GM19395 (cell line): ENCODE results near the gene PPP1R15A.
"Not testable (repeated sequence)": the region's sequence is repeated elsewhere in the genome, so short reads cannot be mapped to it uniquely, and the experiment has no call there.

Experiments
- ATAC-seq: cut with Tn5 transposase; IDR thresholded peaks from one replicate; pipeline ENCODE4 v1.9.1; 2021; ENCODE audit warnings: mild to moderate bottlenecking, moderate library complexity; ENCODE audit not compliant: unreplicated experiment

PPP1R15A gene

GRCh38 chr19:48872182-48872883 is at the start of gene PPP1R15A:
Gene PPP1R15A, plus strand, starts transcription at chr19:48872421. Its CDS starts 813 bp downstream, at chr19:48873234.
- peak; percentile 46 for ATAC-seq

GRCh38 chr19:48822514-48822913 is 49.7 kb upstream of the PPP1R15A start:
- no peak for ATAC-seq

DNA sequence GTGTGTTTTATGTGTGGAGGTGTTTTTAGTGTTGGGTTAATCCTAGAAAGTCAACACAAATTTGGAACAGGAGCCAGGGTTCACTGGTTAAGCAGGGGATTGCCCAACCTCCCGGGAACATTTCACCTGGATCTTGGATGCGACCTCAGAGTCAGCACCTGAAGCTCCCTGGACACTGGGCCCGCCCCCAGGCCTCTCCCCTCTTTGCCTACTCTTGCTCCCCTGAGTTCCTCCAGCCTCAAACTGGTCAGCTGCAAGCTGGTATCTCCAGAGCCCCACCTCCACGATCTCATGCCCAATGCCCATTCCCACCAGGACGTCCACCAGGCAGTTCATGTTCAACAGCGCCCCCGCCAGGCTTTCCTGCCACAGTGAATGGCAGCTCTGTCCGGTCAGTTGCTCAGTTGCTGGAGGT is 45.6 kb upstream of the PPP1R15A start:
- no peak for ATAC-seq

DNA sequence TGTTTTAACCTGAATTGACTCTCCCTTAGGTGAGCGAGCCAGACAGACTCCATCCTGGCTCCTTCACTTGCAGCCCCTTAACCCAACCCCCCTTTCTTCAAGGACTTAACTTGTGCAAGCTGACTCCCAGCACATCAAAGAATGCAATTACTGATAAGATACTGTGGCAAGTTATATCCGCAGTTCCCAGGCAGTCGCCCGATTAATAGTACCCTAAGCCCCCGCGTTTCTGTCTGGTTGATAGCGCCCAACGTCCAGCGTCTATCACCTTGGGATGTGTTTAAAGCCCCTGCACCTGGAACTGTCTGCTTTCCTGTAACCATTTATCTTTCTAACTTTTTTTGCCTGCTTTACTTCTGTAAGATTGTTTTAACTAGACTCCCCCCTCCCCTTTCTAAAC is 42.1 kb upstream of the PPP1R15A start:
- ATAC-seq, result no peak

- ATAC-seq, result no peak
Measured at GRCh38 chr19:48830965-48831364, 41.3 kb upstream of the PPP1R15A start.

GRCh38 chr19:48833049-48833448 is 39.2 kb upstream of the PPP1R15A start:
- no peak for ATAC-seq

GRCh38 chr19:48833977-48834376 is 38.2 kb upstream of the PPP1R15A start:
- ATAC-seq, result no peak

DNA sequence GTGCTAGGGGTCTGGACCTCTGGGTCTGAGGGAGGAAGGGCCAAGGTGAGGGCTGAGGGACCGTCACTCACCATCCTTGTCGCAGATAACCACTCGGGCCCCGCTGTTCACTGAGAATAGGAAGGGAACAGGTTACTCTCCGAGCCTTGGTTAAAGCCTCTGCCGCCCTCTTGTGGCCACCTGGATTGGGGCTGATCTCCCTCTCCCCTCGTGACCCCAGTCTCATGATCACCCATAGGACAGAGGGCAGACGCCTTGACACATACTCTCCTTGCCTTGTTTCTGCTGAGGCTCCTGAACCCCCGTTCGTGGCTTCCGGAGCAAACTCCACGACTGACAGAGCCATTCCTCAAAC is 36.5 kb upstream of the PPP1R15A start:
- peak; percentile 78 for ATAC-seq

DNA sequence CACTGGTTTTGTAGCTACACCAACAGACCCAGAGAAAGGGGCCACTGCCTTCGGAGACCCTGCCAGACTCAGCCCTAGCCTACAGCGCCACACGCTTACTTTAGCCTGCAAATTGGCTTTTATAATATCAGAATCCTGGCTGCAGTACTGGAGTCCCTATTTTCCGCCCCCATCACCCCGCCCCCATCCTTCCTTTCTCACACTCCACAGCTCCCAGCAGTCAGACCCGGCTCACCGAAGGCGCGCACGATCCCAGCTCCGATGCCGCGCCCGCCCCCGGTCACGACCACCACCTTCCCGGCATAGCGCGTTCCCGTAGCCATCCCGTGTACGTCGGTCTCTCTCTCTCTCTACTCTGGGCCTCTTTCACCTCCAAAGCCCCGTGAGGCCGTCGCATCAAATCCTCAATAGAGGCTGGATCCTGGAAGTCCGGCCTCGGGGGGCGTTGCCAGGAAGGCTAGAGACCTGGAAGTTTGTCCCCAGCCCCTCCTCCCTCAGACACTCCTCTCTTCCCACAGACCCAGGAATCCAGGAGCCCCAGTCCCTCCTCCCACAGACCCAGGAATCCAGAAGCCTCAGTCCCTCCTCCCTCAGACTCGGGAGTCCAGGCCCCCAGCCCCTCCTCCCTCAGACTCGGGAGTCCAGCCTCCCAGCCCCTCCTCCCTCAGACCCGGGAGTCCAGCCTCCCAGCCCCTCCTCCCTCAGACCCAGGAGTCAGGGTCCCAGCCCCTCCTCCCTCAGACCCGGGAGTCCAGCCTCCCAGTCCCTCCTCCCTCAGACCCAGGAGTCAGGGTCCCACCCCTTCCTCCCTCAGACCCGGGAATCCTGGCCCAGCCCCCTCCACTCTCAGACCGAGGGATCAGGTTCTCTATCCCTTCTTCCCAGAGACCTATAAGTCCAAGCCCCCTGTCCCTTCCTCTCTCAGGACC is 35.9 kb upstream of the PPP1R15A start, which contains the start of gene HSD17B14:
Gene HSD17B14, minus strand, starts transcription at position 403 of the 929 bp plus-strand sequence. Its CDS starts 80 bp downstream, at position 323.
- no peak for ATAC-seq

DNA sequence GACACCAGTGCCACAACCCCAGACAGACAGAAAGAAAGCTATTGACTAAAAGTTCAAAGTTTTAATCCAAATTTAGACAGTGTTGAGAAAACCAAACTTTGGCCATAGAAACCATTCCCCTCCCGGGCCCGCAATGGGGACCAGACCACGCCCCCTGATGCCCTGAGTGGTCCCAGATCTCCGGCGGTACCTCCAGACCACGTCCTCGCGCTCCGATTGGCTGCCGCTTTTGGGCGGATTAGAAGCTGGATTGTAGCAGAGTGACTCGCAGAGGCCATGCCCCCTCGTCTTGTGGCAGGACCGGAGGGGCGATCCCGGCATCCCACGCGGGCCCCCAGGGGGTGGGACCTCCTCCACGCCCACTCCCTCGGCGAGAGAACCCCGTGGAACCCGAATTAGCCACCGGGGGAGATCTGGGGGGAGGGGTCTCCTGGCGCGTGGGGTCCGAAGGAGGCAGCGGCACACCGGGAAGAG is 35.1 kb upstream of the PPP1R15A start:
- no peak for ATAC-seq

DNA sequence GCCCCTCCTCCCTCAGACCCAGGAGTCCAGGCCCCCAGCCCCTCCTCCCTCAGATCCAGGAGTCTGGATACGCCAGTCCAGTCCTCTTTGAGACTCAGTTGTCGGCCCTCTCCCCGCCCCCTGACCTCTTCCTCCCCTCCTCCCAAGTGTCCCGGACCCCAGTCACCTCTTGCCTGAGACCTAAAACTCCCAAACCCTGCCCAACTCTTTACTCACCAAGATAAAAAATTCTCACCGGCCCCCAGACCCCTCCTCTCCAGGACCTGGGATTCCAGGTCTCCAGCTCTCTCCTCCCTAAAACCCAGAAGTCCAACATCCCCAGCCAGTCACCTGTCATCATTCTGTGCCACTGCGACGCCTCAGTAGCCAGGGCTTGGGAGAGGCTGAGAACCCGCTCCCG is 34.5 kb upstream of the PPP1R15A start:
- no peak for ATAC-seq

DNA sequence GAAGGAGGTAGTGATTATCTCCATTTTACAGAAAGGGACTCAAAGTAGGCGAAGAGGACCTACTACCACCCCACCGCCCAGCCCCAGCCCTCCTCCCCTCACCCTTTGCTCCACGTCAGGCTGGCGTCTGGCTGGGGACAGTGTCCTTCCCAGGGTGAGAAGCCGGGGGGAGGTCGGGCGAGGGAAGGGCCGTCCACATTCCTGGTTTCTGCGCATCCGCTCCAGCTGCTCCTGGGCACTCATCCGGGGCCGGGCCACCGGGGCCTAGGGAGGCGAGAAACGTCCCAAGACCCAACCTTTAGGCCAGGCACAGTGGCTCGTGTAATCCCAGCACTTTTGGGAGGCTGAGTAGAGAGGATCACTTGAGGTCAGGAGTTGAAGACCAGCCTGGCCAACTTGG is 31.2 kb upstream of the PPP1R15A start:
- no peak for ATAC-seq

GRCh38 chr19:48841571-48841970 is 30.6 kb upstream of the PPP1R15A start:
- ATAC-seq, result no peak

DNA sequence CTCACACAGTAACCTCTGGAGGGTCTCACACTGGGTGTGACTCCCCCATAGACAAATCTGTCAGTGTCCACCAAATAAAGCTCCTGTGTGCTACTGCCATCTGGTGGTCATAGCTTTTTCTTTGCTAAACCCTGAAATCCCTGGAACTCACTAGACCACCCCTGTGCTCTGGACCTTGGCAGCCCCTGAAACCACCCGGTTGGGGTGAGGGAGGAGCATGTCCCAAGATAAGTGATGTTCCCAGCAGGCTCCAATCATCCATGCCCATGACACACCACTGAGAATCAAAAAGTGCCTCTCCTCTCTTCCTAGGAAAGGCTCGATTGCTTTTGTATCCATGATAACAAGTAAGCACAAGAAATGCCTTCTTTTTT is 29.4 kb upstream of the PPP1R15A start:
- ATAC-seq, result no peak

- ATAC-seq, result no peak
Measured at GRCh38 chr19:48844472-48844871, 27.7 kb upstream of the PPP1R15A start.

- ATAC-seq, result no peak
Measured at GRCh38 chr19:48845384-48845783, 26.8 kb upstream of the PPP1R15A start.

DNA sequence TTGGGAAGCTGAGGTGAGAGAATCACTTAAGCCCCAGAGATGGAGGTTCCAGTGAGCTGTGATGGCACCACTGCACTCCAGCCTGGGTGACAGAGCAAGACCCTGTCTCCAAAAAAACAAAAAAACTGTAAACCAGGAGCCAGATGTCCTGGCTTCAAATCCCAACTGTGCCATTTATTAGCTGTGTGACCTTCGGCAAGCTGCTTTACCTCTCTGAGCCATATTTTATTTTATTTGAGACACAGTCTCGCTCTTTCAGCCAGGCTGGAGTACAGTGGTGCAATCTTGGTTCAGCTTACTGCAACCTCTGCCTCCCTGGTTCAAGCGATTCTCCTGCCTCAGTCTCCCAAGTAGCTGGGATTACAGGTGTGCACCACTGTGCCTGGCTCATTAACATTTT is 25.6 kb upstream of the PPP1R15A start:
- ATAC-seq, result not testable (repeated sequence)

DNA sequence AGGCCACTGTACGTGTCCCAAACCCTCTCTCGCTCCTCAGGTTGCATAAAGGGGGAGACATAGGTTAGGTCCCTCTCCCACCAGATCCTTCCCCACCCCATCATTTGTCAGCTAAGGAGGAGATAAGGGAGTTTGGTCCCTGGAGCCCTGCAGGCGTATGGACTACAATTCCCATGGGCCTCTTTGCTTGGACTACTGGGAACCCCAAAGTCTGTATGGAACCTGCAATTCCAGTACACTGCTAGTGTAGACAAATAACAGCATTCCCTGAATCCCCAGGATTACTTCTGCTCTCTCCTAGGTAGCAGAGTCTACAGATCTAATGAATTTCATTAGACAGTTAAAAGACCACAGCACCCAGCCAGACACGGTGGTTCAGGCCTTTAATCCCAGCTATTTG is 19.9 kb upstream of the PPP1R15A start:
- no peak for ATAC-seq

DNA sequence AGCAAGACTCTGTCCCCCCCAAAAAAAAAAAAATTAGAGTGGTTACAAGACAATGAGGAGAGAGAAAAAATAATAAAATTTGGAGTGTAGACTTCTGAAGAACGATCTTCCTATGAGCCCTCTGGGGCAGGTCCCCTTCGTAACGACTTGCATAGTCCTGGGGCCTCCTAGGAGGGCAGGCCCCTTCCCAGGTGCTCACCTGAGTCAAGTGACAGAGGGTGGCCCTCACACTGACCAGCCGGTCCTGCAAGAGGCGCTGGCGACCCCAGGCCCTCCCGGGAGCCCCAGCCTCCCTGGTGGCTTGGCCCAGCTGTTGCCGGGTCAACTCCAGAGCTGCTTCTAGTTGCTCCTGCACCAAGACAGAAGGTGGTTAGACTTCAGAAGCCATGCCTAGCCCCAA is 18.7 kb upstream of the PPP1R15A start:
- no peak for ATAC-seq

GRCh38 chr19:48854103-48854502 is 18.1 kb upstream of the PPP1R15A start:
- no peak for ATAC-seq

DNA sequence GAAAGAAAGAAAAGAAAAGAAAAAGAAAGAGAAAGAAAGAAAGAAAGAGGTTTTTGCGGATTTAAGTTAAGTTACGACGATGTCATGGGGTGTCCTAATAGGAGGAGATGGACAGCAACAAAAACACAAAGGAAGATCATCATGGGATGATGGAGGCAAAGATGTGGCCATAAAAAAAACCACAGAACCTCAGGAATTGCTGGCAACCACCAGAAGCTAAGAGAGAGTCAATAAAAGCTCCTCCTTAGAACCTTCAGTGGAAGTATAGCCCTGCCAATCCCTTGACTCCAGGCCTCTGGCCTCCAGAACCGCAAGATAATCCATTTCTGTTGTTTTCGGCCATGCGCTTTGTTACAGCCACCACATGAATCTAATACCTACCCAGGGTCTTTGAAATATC is 15.3 kb upstream of the PPP1R15A start:
- no peak for ATAC-seq
